Endodermal cell (in vitro differentiated cells): ENCODE data around the gene NNMT. TPM values are rescaled to one million over a fixed set of nuclear protein-coding genes. Genes with fewer than 3 reads are reported as not detected.

Source experiments
- DNase-seq: peaks from one replicate; pipeline ENCODE4 v3.0.0-alpha.2; 2017
- H3K27ac ChIP-seq: 2 replicates; pipeline ENCODE4 v1.5.1; 2013; ENCODE audit warnings: mild to moderate bottlenecking, low read depth, low read length, moderate library complexity
- H3K27me3 ChIP-seq: 2 replicates; pipeline ENCODE4 v1.6.1; 2013; ENCODE audit warnings: mild to moderate bottlenecking, low read length, moderate library complexity; ENCODE audit not compliant: insufficient read depth, control insufficient read depth, poor library complexity, severe bottlenecking
- H3K36me3 ChIP-seq: 2 replicates; pipeline ENCODE4 v1.7.0; 2013; ENCODE audit warnings: mild to moderate bottlenecking, low read length, moderate library complexity; ENCODE audit not compliant: control insufficient read depth, insufficient read depth
- H3K4me1 ChIP-seq: one replicate; pipeline ENCODE4 v1.7.0; 2013; ENCODE audit warnings: low read length; ENCODE audit not compliant: control insufficient read depth, insufficient read depth
- H3K4me3 ChIP-seq: 2 replicates; pipeline ENCODE4 v1.5.1; 2013; ENCODE audit warnings: mild to moderate bottlenecking, low read length, moderate library complexity
- H3K9ac ChIP-seq: 2 replicates; pipeline ENCODE4 v1.6.1; 2013; ENCODE audit warnings: mild to moderate bottlenecking, low read length, moderate library complexity; ENCODE audit not compliant: poor library complexity, severe bottlenecking; ENCODE audit errors: extremely low read depth
- H3K9me3 ChIP-seq: 2 replicates; pipeline ENCODE4 v1.6.1; 2013; ENCODE audit warnings: mild to moderate bottlenecking, low read length, moderate library complexity; ENCODE audit not compliant: control insufficient read depth
- H3K27ac Mint-ChIP-seq: 2 replicates; pipeline ENCODE4 v1.8.0; 2020; ENCODE audit warnings: mixed read lengths
- H3K27me3 Mint-ChIP-seq: 2 replicates; pipeline ENCODE4 v1.8.0; 2021; ENCODE audit warnings: mild to moderate bottlenecking, mixed read lengths; ENCODE audit not compliant: insufficient read depth
- H3K36me3 Mint-ChIP-seq: 2 replicates; pipeline ENCODE4 v1.8.0; 2020; ENCODE audit warnings: low read depth, mixed read lengths
- H3K4me1 Mint-ChIP-seq: 2 replicates; pipeline ENCODE4 v1.8.0; 2020; ENCODE audit warnings: mixed read lengths
- H3K4me3 Mint-ChIP-seq: 2 replicates; pipeline ENCODE4 v1.8.0; 2020; ENCODE audit warnings: mild to moderate bottlenecking, moderate library complexity, mixed read lengths
- H3K9me3 Mint-ChIP-seq: 2 replicates; pipeline ENCODE4 v1.8.0; 2020; ENCODE audit warnings: mild to moderate bottlenecking, mixed read lengths
- CTCF ChIP-seq: fragments of 200-600 bp; sonication (generic); conservative IDR thresholded peaks from 2 replicates; pipeline ENCODE4 v1.5.0; 2021; ENCODE audit warnings: antibody characterized with exemption, mild to moderate bottlenecking
- WGBS, 2 experiments: methylation state at CpG; one replicate each; pipeline versions ENCODE4 v1.1.5 to v1.1.7; 2013; ENCODE audit warnings: missing lambda C conversion rate in 2 of 2, mixed read lengths in 1 of 2; ENCODE audit not compliant: insufficient coverage in 1 of 2, insufficient read length in 1 of 2; 5-methylcytosine and 5-hydroxymethylcytosine counted together
- total RNA-seq, 2 donors: library from RNA; stranded (reverse); fragmentation: NEBNext Ultra II Directional in 1 of 2; extraction: Animal tissue kit (Norgen Biotek cat#: 25700) in 1 of 2; gene quantifications; 2 replicates in 1 of 2; 3 replicates in 1 of 2; pipeline ENCODE4 v1.2.1, GENCODE V29; 2021

NNMT gene
- total RNA-seq, 2 donors from 2014 or later, result not detected

- H3K9me3 ChIP-seq, result no peaks in the 10 kb centered on the region
- H3K27ac ChIP-seq, result no peak overlapping the region
- Mint-ChIP-seq H3K4me3 (no peak overlapping the region), H3K36me3 (no peaks in the 10 kb centered on the region), H3K4me1 (no peaks in the 10 kb centered on the region), H3K9me3 (no peaks in the 10 kb centered on the region), H3K27ac (no peak overlapping the region), H3K27me3 (no peaks in the 10 kb centered on the region)
- TF ChIP-seq CTCF, result no peak
- H3K4me1 ChIP-seq, result no peaks in the 10 kb centered on the region
- no peak overlapping the region for H3K4me3 ChIP-seq
- H3K36me3 ChIP-seq, result no peaks in the 10 kb centered on the region
- 97 to 100% methylated on average over 1 to 2 of the region's 2 CpGs for WGBS, 2 experiments
- no peak overlapping the region for H3K9ac ChIP-seq
- no peak for DNase-seq
- H3K27me3 ChIP-seq, result no peaks in the 10 kb centered on the region
Measured at GRCh38 chr11:114290503-114291235, 5.5 kb upstream of the NNMT start.

- H3K4me3 ChIP-seq, result no peak overlapping the region
- no peaks in the 10 kb centered on the region for H3K4me1 Mint-ChIP-seq
- H3K9me3 ChIP-seq, result no peaks in the 10 kb centered on the region
- no peak overlapping the region for H3K27ac Mint-ChIP-seq
- no peak for TF ChIP-seq CTCF
- H3K27ac ChIP-seq, result no peak overlapping the region
- H3K36me3 ChIP-seq, result no peaks in the 10 kb centered on the region
- no peak overlapping the region for H3K4me3 Mint-ChIP-seq
- no peaks in the 10 kb centered on the region for H3K36me3 Mint-ChIP-seq
- H3K9ac ChIP-seq, result no peak overlapping the region
- no peaks in the 10 kb centered on the region for H3K27me3 Mint-ChIP-seq
- 91 to 94% methylated on average over 5 of the region's 5 CpGs for WGBS, 2 experiments
- no peaks in the 10 kb centered on the region for H3K9me3 Mint-ChIP-seq
- no peaks in the 10 kb centered on the region for H3K4me1 ChIP-seq
- DNase-seq, result no peak
- H3K27me3 ChIP-seq, result no peaks in the 10 kb centered on the region
Measured at GRCh38 chr11:114291381-114291780, 4.8 kb upstream of the NNMT start.

- Mint-ChIP-seq H3K4me3 (no peak overlapping the region), H3K27ac (no peak overlapping the region), H3K27me3 (no peaks in the 10 kb centered on the region), H3K4me1 (no peaks in the 10 kb centered on the region), H3K9me3 (no peaks in the 10 kb centered on the region), H3K36me3 (no peaks in the 10 kb centered on the region)
- WGBS, 2 experiments, result 83 to 87% methylated on average over 1 to 4 of the region's 4 CpGs
- no peak overlapping the region for H3K9ac ChIP-seq
- no peaks in the 10 kb centered on the region for H3K9me3 ChIP-seq
- no peak overlapping the region for H3K4me3 ChIP-seq
- no peaks in the 10 kb centered on the region for H3K27me3 ChIP-seq
- TF ChIP-seq CTCF, result no peak
- no peak for DNase-seq
- no peaks in the 10 kb centered on the region for H3K36me3 ChIP-seq
- H3K4me1 ChIP-seq, result no peaks in the 10 kb centered on the region
- no peak overlapping the region for H3K27ac ChIP-seq
Measured at GRCh38 chr11:114291842-114292680, 4.1 kb upstream of the NNMT start.
